Ovary (tissue), 9 donors: ENCODE results near the gene TAS2R46. TPM values are rescaled to one million over a fixed set of nuclear protein-coding genes. Genes with fewer than 3 reads are reported as not detected.

Source experiments
- DNase-seq, 5 donors: peaks; one replicate each; pipeline ENCODE4 v3.0.0-alpha.2; 2019 to 2020
- H3K27ac ChIP-seq, 2 donors: fragments of 200-600 bp; one replicate each; pipeline versions ENCODE4 v1.5.1 to v1.8.0; 2019 to 2022
- H3K27me3 ChIP-seq: fragments of 200-600 bp; one replicate; pipeline ENCODE4 v1.8.0; 2022
- H3K36me3 ChIP-seq: fragments of 200-600 bp; sonication (generic); one replicate; pipeline ENCODE4 v1.5.1; 2019
- H3K4me1 ChIP-seq: one replicate; pipeline ENCODE4 v1.8.1; 2013; ENCODE audit warnings: mild to moderate bottlenecking, moderate library complexity; ENCODE audit not compliant: insufficient read depth
- H3K4me3 ChIP-seq: fragments of 200-600 bp; sonication (generic); one replicate; pipeline ENCODE4 v1.5.1; 2017
- H3K9me3 ChIP-seq, 2 donors: fragments of 200-600 bp in 1 of 2; sonication (generic) in 1 of 2; one replicate each; pipeline versions ENCODE4 v1.5.1 to v1.8.1; 2013 to 2019; ENCODE audit warnings: mild to moderate bottlenecking in 1 of 2, moderate library complexity in 1 of 2
- EP300 ChIP-seq: sonication (generic); formaldehyde crosslinking; IDR thresholded peaks from one replicate; pipeline ENCODE4 v1.6.1; 2017; ENCODE audit warnings: antibody characterized with exemption
- POLR2A ChIP-seq: fragments of 450-650 bp; IDR thresholded peaks from one replicate; pipeline ENCODE4 v1.6.1; 2017; ENCODE audit warnings: antibody characterized with exemption, mild to moderate bottlenecking, moderate library complexity
- intact Hi-C, 4 donors: fragments of 100-400 bp; cut with DNase I; formaldehyde crosslinking; loops; one replicate each; pipeline versions ENCODE4 v1.11.0 to v1.15.1; 2022 to 2023
- polyA plus RNA-seq, 2 donors: library from polyadenylated mRNA; stranded (reverse); fragments of 200-250 nt in 1 of 2; fragments of 350-450 nt in 1 of 2; fragmentation: Illumina TruSeq in 1 of 2; extraction: RNeasy Lipid Tissue Mini Kit (QIAGEN cat#74804) in 1 of 2; gene quantifications; one replicate each; pipeline ENCODE4 v1.2.3, GENCODE V29; 2013 to 2014
- small RNA-seq: library from RNA; depleted of rRNA; stranded (forward); fragments of <200 nt; gene quantifications from one replicate; pipeline ENCODE3, GENCODE V24; 2016
- total RNA-seq, 7 donors: library from RNA; depleted of rRNA in 2 of 7; stranded (reverse); fragments of >200 nt in 2 of 7; fragmentation: NEBNext Ultra II Directional in 3 of 7; extraction: Animal tissue kit (Norgen Biotek cat#: 25700) in 3 of 7; gene quantifications; one replicate each; pipeline versions ENCODE4 v1.1.0 to v1.2.4, GENCODE V29; 2016 to 2023
- TF ChIP-seq, protein P1 (sequence below), 3 donors: fragments of 450-650 bp in 2 of 3; fragments of 200-600 bp in 1 of 3; IDR thresholded peaks; one replicate each; pipeline versions ENCODE4 v1.5.1 to v1.8.0; 2016 to 2022; ENCODE audit warnings: antibody characterized with exemption in 3 of 3, mild to moderate bottlenecking in 1 of 3
- donor health status: DM: no; HTN: no; CAD: no; lungs with moderate emphysema.
- donor health status: DM: no; HTN: no; CAD: no.
- donor health status: Bipolar disorder and iron deficiency.
- donor health status: DM: yes; HTN: yes; CAD: no.
- donor health status: DM: no; HTN: no; CAD: no.
- donor health status: DM: yes; HTN: yes; CAD: no.

The TAS2R46 gene
- total and polyA plus RNA-seq, 9 donors: 0.54 to 4.0 (median 1.7) TPM; not detected in 2

- DNase-seq: no peak
- no peaks in the 10 kb centered on the region for H3K27me3 ChIP-seq
- H3K27ac ChIP-seq: no peak overlapping the region
- no peak overlapping the region for H3K4me3 ChIP-seq
- TF ChIP-seq EP300 (no peak), POLR2A (no peak)
- TF ChIP-seq, protein P1, sequence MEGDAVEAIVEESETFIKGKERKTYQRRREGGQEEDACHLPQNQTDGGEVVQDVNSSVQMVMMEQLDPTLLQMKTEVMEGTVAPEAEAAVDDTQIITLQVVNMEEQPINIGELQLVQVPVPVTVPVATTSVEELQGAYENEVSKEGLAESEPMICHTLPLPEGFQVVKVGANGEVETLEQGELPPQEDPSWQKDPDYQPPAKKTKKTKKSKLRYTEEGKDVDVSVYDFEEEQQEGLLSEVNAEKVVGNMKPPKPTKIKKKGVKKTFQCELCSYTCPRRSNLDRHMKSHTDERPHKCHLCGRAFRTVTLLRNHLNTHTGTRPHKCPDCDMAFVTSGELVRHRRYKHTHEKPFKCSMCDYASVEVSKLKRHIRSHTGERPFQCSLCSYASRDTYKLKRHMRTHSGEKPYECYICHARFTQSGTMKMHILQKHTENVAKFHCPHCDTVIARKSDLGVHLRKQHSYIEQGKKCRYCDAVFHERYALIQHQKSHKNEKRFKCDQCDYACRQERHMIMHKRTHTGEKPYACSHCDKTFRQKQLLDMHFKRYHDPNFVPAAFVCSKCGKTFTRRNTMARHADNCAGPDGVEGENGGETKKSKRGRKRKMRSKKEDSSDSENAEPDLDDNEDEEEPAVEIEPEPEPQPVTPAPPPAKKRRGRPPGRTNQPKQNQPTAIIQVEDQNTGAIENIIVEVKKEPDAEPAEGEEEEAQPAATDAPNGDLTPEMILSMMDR (IDR thresholded peaks at IDR 0.05): no peak
- no peaks in the 10 kb centered on the region for H3K36me3 ChIP-seq
- intact Hi-C loops: no loop called here
- H3K4me1 ChIP-seq: no peaks in the 10 kb centered on the region
- H3K9me3 ChIP-seq: no peaks in the 10 kb centered on the region
Measured at GRCh38 chr12:11014234-11014633, 47.9 kb downstream of the TAS2R46 start.

Small RNA genes lying within 50 kb of the gene (small RNA-seq; reads per million reads assigned to genes)
- not detected for gene AC018630.1

Other genes with a start within 250 kb of the TAS2R46 start
- gene TAS2R10, start 235.9 kb downstream of the TAS2R46 start, total RNA-seq: 1 to 10 TPM in 3 of 7 donors, under 1 TPM in 2, not detected in 2; 0.46 to 2.5 (median 1.1) TPM
- gene TAS2R10, start 235.9 kb downstream of the TAS2R46 start, polyA plus RNA-seq: under 1 TPM; 0.07 to 0.55 TPM
- 1 to 10 TPM in 5 of 7 donors, under 1 TPM in 1, not detected in 1; 0.72 to 5.5 (median 2.0) TPM for gene PRR4, start 212.8 kb downstream of the TAS2R46 start, total RNA-seq
- gene PRR4, start 212.8 kb downstream of the TAS2R46 start, polyA plus RNA-seq: 1 to 10 TPM; 2.4 to 5.0 TPM
- 10 to 100 TPM; 13.3 to 48.5 (median 22.3) TPM for gene PRH1, start 178.0 kb downstream of the TAS2R46 start, total RNA-seq
- 1 to 10 TPM; 2.2 to 4.2 TPM for gene PRH1, start 178.0 kb downstream of the TAS2R46 start, polyA plus RNA-seq
- gene TAS2R13, start 152.7 kb downstream of the TAS2R46 start, total RNA-seq: 1 to 10 TPM in 6 of 7 donors, under 1 TPM in 1; 0.74 to 3.5 (median 1.8) TPM
- gene TAS2R13, start 152.7 kb downstream of the TAS2R46 start, polyA plus RNA-seq: under 1 TPM; 0.06 to 0.15 TPM
- under 1 TPM in 2 of 7 donors, not detected in 5; 0.43 to 0.95 TPM for gene PRH2, start 133.1 kb downstream of the TAS2R46 start, total RNA-seq
- under 1 TPM in 1 of 2 donors, not detected in 1; 0.28 TPM for gene PRH2, start 133.1 kb downstream of the TAS2R46 start, polyA plus RNA-seq
- 1 to 10 TPM; 2.4 to 6.9 (median 3.7) TPM for gene TAS2R14, start 123.0 kb downstream of the TAS2R46 start, total RNA-seq
- gene TAS2R14, start 123.0 kb downstream of the TAS2R46 start, polyA plus RNA-seq: 1 to 10 TPM; 1.4 to 1.5 TPM
- gene TAS2R50, start 75.4 kb downstream of the TAS2R46 start, total RNA-seq: 1 to 10 TPM; 1.1 to 3.5 (median 1.4) TPM
- gene TAS2R50, start 75.4 kb downstream of the TAS2R46 start, polyA plus RNA-seq: under 1 TPM; 0.07 to 0.20 TPM
- 1 to 10 TPM; 1.1 to 5.0 (median 2.5) TPM for gene TAS2R20, start 64.0 kb downstream of the TAS2R46 start, total RNA-seq
- gene TAS2R20, start 64.0 kb downstream of the TAS2R46 start, polyA plus RNA-seq: under 1 TPM; 0.39 to 0.70 TPM
- gene TAS2R19, start 39.7 kb downstream of the TAS2R46 start, total RNA-seq: 1 to 10 TPM; 2.8 to 8.2 (median 3.4) TPM
- gene TAS2R19, start 39.7 kb downstream of the TAS2R46 start, polyA plus RNA-seq: under 1 TPM; 0.45 TPM
- gene TAS2R31, start 30.9 kb downstream of the TAS2R46 start, total RNA-seq: 1 to 10 TPM; 2.4 to 8.6 (median 4.5) TPM
- gene TAS2R31, start 30.9 kb downstream of the TAS2R46 start, polyA plus RNA-seq: under 1 TPM; 0.18 to 0.61 TPM
- 1 to 10 TPM in 3 of 7 donors, under 1 TPM in 3, not detected in 1; 0.45 to 6.9 (median 1.2) TPM for gene TAS2R43, start 30.0 kb upstream of the TAS2R46 start, total RNA-seq
- under 1 TPM; 0.10 to 0.50 TPM for gene TAS2R43, start 30.0 kb upstream of the TAS2R46 start, polyA plus RNA-seq
- 1 to 10 TPM; 2.3 to 9.9 (median 4.5) TPM for gene TAS2R30, start 72.3 kb upstream of the TAS2R46 start, total RNA-seq
- gene TAS2R30, start 72.3 kb upstream of the TAS2R46 start, polyA plus RNA-seq: under 1 TPM; 0.10 to 0.67 TPM
- 1 to 10 TPM; 3.3 to 7.0 (median 5.9) TPM for gene SMIM10L1, start 108.9 kb upstream of the TAS2R46 start, total RNA-seq
- 1 to 10 TPM; 4.3 to 9.8 TPM for gene SMIM10L1, start 108.9 kb upstream of the TAS2R46 start, polyA plus RNA-seq
- gene TAS2R42, start 124.6 kb upstream of the TAS2R46 start, total RNA-seq: not detected
- not detected for gene TAS2R42, start 124.6 kb upstream of the TAS2R46 start, polyA plus RNA-seq
- not detected for gene PRB3, start 207.4 kb upstream of the TAS2R46 start, total RNA-seq
- gene PRB3, start 207.4 kb upstream of the TAS2R46 start, polyA plus RNA-seq: not detected
- not detected for gene PRB4, start 248.1 kb upstream of the TAS2R46 start, total RNA-seq
- not detected for gene PRB4, start 248.1 kb upstream of the TAS2R46 start, polyA plus RNA-seq